ENCODE measurements around the gene RCN2. TPM values are rescaled to one million over a fixed set of nuclear protein-coding genes. Genes with fewer than 3 reads are reported as not detected.

The RCN2 gene
- total RNA-seq, 2 donors from 2014 or later: 34.0 to 42.6 TPM

DNA sequence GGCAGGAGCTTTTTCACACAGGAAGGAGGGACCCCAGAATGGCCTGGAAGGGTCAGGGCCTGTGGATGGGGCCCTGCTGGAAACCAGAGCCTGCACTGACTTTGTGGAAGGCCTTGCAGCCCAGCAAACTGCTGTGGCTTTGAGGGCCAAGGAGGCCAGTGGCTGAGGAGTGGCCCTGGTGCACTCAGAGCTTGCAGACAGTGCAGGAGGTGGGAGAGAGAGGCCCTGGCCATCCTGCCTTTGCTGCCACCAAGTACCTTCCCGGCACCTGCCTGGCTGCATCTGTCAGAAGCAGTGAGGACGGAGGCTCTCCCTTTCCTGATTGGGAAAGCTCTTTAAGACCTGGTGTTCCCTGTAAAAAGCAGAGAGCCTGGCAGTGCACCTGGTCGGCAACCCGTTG, 69.8 kb downstream of the RCN2 start:
- no peak overlapping the region for H3K4me3 ChIP-seq
- H3K36me3 ChIP-seq: no peaks in the 10 kb centered on the region
- no peak for DNase-seq
- H3K9ac ChIP-seq (ENCODE audit: low read depth in 2 of 2, low read length in 2 of 2): no peak overlapping the region
- no peak overlapping the region for H3K27ac ChIP-seq
- intact Hi-C loops (cut with DNase I): no loop called here
- H3K4me1 ChIP-seq: no peaks in the 10 kb centered on the region
- H3K27me3 ChIP-seq: no peaks in the 10 kb centered on the region
- H3K9me3 ChIP-seq: no peaks in the 10 kb centered on the region
- TF ChIP-seq, protein P1, sequence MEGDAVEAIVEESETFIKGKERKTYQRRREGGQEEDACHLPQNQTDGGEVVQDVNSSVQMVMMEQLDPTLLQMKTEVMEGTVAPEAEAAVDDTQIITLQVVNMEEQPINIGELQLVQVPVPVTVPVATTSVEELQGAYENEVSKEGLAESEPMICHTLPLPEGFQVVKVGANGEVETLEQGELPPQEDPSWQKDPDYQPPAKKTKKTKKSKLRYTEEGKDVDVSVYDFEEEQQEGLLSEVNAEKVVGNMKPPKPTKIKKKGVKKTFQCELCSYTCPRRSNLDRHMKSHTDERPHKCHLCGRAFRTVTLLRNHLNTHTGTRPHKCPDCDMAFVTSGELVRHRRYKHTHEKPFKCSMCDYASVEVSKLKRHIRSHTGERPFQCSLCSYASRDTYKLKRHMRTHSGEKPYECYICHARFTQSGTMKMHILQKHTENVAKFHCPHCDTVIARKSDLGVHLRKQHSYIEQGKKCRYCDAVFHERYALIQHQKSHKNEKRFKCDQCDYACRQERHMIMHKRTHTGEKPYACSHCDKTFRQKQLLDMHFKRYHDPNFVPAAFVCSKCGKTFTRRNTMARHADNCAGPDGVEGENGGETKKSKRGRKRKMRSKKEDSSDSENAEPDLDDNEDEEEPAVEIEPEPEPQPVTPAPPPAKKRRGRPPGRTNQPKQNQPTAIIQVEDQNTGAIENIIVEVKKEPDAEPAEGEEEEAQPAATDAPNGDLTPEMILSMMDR (IDR thresholded peaks at IDR 0.05): no peak

DNA sequence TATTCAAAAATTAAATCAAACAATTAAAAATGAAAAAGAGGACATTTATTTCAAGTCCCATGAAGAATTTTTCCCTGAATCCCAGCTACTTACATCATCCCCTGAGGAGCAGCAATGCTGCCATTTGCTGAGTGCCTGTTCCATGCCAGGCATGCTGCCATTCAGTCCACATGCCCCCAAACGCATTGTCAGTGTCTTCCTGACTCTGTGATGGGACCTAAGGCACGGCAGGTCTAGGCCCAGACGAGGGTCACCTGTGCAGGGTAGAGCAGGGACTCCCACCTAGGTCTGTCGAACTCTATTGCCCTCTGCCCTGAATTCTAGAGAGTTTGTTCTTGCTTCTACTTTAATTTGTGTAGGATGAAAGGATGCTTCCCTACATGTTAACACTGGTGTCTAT, 70.4 kb downstream of the RCN2 start:
- DNase-seq: no peak
- H3K27me3 ChIP-seq: no peaks in the 10 kb centered on the region
- TF ChIP-seq, protein P1 (IDR thresholded peaks at IDR 0.05): no peak
- H3K27ac ChIP-seq: no peak overlapping the region
- H3K36me3 ChIP-seq: no peaks in the 10 kb centered on the region
- intact Hi-C loops (cut with DNase I): no loop called here
- H3K9ac ChIP-seq (ENCODE audit: low read depth in 2 of 2, low read length in 2 of 2): no peak overlapping the region
- H3K9me3 ChIP-seq: no peaks in the 10 kb centered on the region
- no peak overlapping the region for H3K4me3 ChIP-seq
- no peaks in the 10 kb centered on the region for H3K4me1 ChIP-seq

DNA sequence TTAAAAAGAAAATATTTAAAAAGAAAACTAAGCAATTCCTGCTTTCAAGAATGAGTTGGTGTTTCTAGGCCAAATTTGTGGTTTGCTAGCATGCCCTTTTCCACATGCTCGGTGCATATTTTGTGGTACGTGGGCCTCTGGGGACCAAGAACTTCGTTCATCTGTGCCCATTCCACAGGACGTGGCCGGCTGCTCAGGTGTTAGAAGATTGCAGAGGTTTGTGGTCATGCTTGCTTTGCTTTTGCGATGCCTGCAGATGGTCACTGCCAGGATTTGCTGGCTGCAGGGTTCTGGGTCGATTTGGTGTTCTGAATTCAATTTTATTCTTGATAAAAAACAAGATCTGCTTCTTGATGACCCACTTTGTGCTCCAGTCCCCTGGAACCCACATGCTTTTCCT, 70.9 kb downstream of the RCN2 start:
- no peaks in the 10 kb centered on the region for H3K9me3 ChIP-seq
- no peak for DNase-seq
- H3K36me3 ChIP-seq: no peaks in the 10 kb centered on the region
- no peaks in the 10 kb centered on the region for H3K27me3 ChIP-seq
- TF ChIP-seq, protein P1 (IDR thresholded peaks at IDR 0.05): no peak
- H3K4me3 ChIP-seq: no peak overlapping the region
- H3K27ac ChIP-seq: no peak overlapping the region
- no peaks in the 10 kb centered on the region for H3K4me1 ChIP-seq
- H3K9ac ChIP-seq (ENCODE audit: low read depth in 2 of 2, low read length in 2 of 2): no peak overlapping the region
- intact Hi-C loops (cut with DNase I): no loop called here

DNA sequence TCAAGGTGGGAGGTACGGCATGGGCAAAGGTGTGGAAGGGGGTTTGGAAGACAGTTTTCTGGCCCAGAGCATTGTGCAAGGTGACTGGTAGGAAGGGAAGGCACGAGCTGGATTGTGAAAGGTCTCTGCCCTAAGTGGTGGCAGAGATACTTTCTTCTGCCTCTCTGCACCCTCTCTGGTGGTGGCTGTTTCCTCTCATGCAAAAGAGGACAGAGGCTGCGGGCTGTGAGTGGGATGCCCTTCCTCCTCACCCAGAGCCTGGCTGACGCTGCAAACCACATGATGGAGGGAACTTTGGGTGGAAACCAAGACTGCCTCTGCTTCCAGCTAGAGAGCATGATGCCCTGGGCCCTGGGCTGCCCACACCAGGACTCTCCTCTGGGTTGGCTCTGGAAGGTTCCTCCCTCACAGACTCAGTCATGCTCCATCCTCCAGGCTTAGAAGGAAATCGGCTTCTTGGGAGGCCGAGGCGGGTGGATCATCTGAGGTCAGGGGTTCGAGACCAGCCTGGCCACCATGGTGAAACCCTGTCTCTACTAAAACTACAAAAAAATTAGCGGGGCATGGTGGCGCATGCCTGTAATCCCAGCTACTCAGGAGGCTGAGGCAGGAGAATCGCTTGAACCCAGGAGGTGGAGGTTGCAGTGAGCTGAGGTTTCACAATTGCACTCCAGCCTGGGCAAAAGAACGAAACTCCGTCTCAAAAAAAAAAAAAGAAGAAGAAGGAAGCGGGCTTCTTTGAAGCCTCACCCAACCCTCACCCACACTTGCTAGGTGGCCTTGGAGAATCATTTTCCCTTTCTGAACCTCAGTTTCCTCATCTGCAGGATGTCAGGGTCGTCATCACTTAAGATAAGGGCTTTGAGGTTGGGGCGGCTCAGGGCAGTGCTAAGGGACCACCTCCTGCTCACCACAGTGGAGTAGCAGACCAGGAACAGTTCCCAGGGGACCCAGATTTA, 71.7 kb downstream of the RCN2 start:
- DNase-seq: peak; percentile 47
- no peak overlapping the region for H3K4me3 ChIP-seq
- intact Hi-C loops (cut with DNase I): no loop called here
- H3K27ac ChIP-seq: peak overlapping the region; percentile 22
- H3K36me3 ChIP-seq: no peaks in the 10 kb centered on the region
- no peaks in the 10 kb centered on the region for H3K9me3 ChIP-seq
- TF ChIP-seq, protein P1 (IDR thresholded peaks at IDR 0.05): no peak
- no peak overlapping the region for H3K9ac ChIP-seq (ENCODE audit: low read depth in 2 of 2, low read length in 2 of 2)
- H3K27me3 ChIP-seq: no peaks in the 10 kb centered on the region
- no peaks in the 10 kb centered on the region for H3K4me1 ChIP-seq

Other genes starting within 250 kb of the RCN2 start
- 10 to 100 TPM; 15.2 to 17.8 TPM for gene SCAPER, start 26.4 kb upstream of the RCN2 start, total RNA-seq
- 1 to 10 TPM; 3.7 to 4.2 TPM for gene PSTPIP1, start 63.4 kb downstream of the RCN2 start, total RNA-seq
- 100 to 1,000 TPM; 594 to 841 TPM for gene TSPAN3, start 139.4 kb downstream of the RCN2 start, total RNA-seq